Liver (tissue), 9 donors: Measurements from ENCODE around the gene HMGCL. TPM values are rescaled to one million over a fixed set of nuclear protein-coding genes. Genes with fewer than 3 reads are reported as not detected.

Experiments
- DNase-seq: peaks from one replicate; pipeline ENCODE4 v3.0.0-alpha.2; 2017; ENCODE audit warnings: low spot score
- H3K27ac ChIP-seq, 2 donors: one replicate each; pipeline ENCODE4 v1.7.0; 2013; ENCODE audit warnings: inconsistent platforms in 2 of 2, low read length in 2 of 2, control low read depth in 1 of 2, low read depth in 1 of 2, mild to moderate bottlenecking in 1 of 2
- H3K27me3 ChIP-seq, 4 donors: one replicate each; pipeline versions ENCODE4 v1.6.1 to v1.7.0; 2013; ENCODE audit warnings: low read length in 3 of 4, inconsistent platforms in 1 of 4, mild to moderate bottlenecking in 1 of 4, moderate library complexity in 1 of 4; ENCODE audit not compliant: control insufficient read depth in 4 of 4, insufficient read depth in 4 of 4
- H3K36me3 ChIP-seq, 4 donors: one replicate each; pipeline versions ENCODE4 v1.6.1 to v1.7.0; 2013; ENCODE audit warnings: low read length in 3 of 4, mild to moderate bottlenecking in 3 of 4, low read depth in 1 of 4, moderate library complexity in 1 of 4; ENCODE audit not compliant: control insufficient read depth in 4 of 4, insufficient read depth in 3 of 4
- H3K4me1 ChIP-seq, 4 donors: one replicate each; pipeline versions ENCODE4 v1.6.1 to v1.7.0; 2013; ENCODE audit warnings: low read length in 3 of 4, mild to moderate bottlenecking in 3 of 4, moderate library complexity in 1 of 4; ENCODE audit not compliant: control insufficient read depth in 4 of 4, insufficient read depth in 4 of 4
- H3K4me3 ChIP-seq, 3 donors: one replicate each; pipeline versions ENCODE4 v1.6.1 to v1.7.0; 2013; ENCODE audit warnings: low read length in 3 of 3, control low read depth in 1 of 3, low read depth in 1 of 3, mild to moderate bottlenecking in 1 of 3
- H3K9ac ChIP-seq, 2 donors: one replicate each; pipeline ENCODE4 v1.7.0; 2013; ENCODE audit warnings: low read length in 2 of 2, mild to moderate bottlenecking in 2 of 2, moderate library complexity in 2 of 2, control low read depth in 1 of 2, low read depth in 1 of 2
- H3K9me3 ChIP-seq, 4 donors: one replicate each; pipeline versions ENCODE4 v1.6.1 to v1.7.0; 2013; ENCODE audit warnings: low read length in 3 of 4; ENCODE audit not compliant: control insufficient read depth in 4 of 4
- EGR1 ChIP-seq, 2 donors: IDR thresholded peaks; 2 replicates each; pipeline ENCODE4 v1.6.1; 2016 to 2018; ENCODE audit warnings: antibody characterized with exemption in 2 of 2, low read depth in 2 of 2
- FOXA1 ChIP-seq: IDR thresholded peaks from 2 replicates; pipeline ENCODE4 v1.6.1; 2016; ENCODE audit warnings: antibody characterized with exemption
- FOXA2 ChIP-seq: IDR thresholded peaks from 2 replicates; pipeline ENCODE4 v1.6.1; 2016; ENCODE audit warnings: antibody characterized with exemption
- HNF4A ChIP-seq, 2 donors: conservative IDR thresholded peaks; 2 replicates each; pipeline ENCODE4 v1.6.1; 2016; ENCODE audit warnings: antibody characterized with exemption in 2 of 2, mild to moderate bottlenecking in 2 of 2
- HNF4G ChIP-seq: IDR thresholded peaks from 2 replicates; pipeline ENCODE4 v1.6.1; 2016; ENCODE audit warnings: antibody characterized with exemption
- JUND ChIP-seq, 2 donors: IDR thresholded peaks; 2 replicates each; pipeline ENCODE4 v1.6.1; 2016; ENCODE audit warnings: antibody characterized with exemption in 2 of 2
- MAX ChIP-seq: IDR thresholded peaks from 2 replicates; pipeline ENCODE4 v1.6.1; 2016; ENCODE audit warnings: antibody characterized with exemption
- NR2F2 ChIP-seq: IDR thresholded peaks from 2 replicates; pipeline ENCODE4 v1.6.1; 2016; ENCODE audit warnings: antibody characterized with exemption
- RAD21 ChIP-seq, 2 donors: IDR thresholded peaks; 2 replicates each; pipeline ENCODE4 v1.6.1; 2016; ENCODE audit warnings: antibody characterized with exemption in 2 of 2, mild to moderate bottlenecking in 2 of 2
- REST ChIP-seq: IDR thresholded peaks from 2 replicates; pipeline ENCODE4 v1.6.1; 2016; ENCODE audit warnings: antibody characterized with exemption, mild to moderate bottlenecking
- RXRA ChIP-seq, 2 donors: IDR thresholded peaks; 2 replicates each; pipeline ENCODE4 v1.6.1; 2017 to 2018; ENCODE audit warnings: antibody characterized with exemption in 2 of 2, mild to moderate bottlenecking in 1 of 2
- SP1 ChIP-seq: IDR thresholded peaks from 2 replicates; pipeline ENCODE4 v1.6.1; 2018; ENCODE audit warnings: antibody characterized with exemption, mild to moderate bottlenecking
- TAF1 ChIP-seq: conservative IDR thresholded peaks from 2 replicates; pipeline ENCODE4 v1.6.1; 2016; ENCODE audit warnings: antibody characterized with exemption, mild to moderate bottlenecking
- YY1 ChIP-seq: IDR thresholded peaks from 2 replicates; pipeline ENCODE4 v1.6.1; 2016; ENCODE audit warnings: antibody characterized with exemption, mild to moderate bottlenecking
- ZBTB33 ChIP-seq: IDR thresholded peaks from 2 replicates; pipeline ENCODE4 v1.6.1; 2016; ENCODE audit warnings: antibody characterized with exemption
- WGBS: extraction: QIAGEN DNeasy Blood & Tissue Kit; methylation state at CpG from one replicate; pipeline ENCODE4 v1.1.7; 2013; 5-methylcytosine and 5-hydroxymethylcytosine counted together
- polyA plus RNA-seq, 2 donors: library from polyadenylated mRNA; stranded (reverse) in 1 of 2; unstranded in 1 of 2; fragments of 200-250 nt in 1 of 2; fragments of >200 nt in 1 of 2; fragmentation: Nextera tagmentation in 1 of 2; extraction: Ambion mirVana in 1 of 2; gene quantifications; one replicate each; pipeline versions ENCODE4 v1.2.1 to v1.2.3, GENCODE V29; 2013 to 2015
- total RNA-seq, 2 donors: library from RNA; depleted of rRNA; stranded (reverse); fragments of >200 nt; gene quantifications; one replicate each; pipeline ENCODE4 v1.2.3, GENCODE V29; 2014
- TF ChIP-seq, protein P1 (sequence below): fragments of 150-350 bp; IDR thresholded peaks from 2 replicates; pipeline ENCODE4 v1.5.1; 2017; ENCODE audit warnings: improper control_type of control experiment, low read depth, low read length; ENCODE audit not compliant: missing input control
- donor health status: healthy.
- donor health status: healthy.
- donor health status: healthy.
- donor health status: healthy.
- donor health status: healthy.

HMGCL gene
- total and polyA plus RNA-seq, 4 donors = 68.2 to 198 (median 149) TPM

DNA sequence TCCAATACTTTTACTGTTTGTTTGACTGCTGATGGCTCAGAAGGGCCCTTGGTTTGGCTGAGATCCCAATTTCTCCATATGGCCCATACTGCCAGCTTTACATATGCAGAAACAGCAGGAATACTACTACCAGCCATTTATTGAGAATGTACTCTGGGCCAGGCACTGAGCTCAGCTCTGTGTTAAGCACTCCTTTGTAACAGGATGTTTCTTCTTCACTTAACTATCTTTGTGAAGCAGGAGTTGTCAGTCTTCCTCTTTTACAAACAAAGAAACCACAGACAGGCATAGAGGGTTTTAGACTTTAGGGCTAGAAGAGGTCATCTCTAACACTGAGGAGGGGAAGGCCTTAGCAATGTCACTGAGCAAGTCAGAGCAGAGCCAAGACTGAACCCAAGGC lies 8.3 kb downstream of the HMGCL start:
- H3K4me1 ChIP-seq = no peaks in the 10 kb centered on the region
- no peak overlapping the region for H3K9ac ChIP-seq
- TF ChIP-seq, protein P1, sequence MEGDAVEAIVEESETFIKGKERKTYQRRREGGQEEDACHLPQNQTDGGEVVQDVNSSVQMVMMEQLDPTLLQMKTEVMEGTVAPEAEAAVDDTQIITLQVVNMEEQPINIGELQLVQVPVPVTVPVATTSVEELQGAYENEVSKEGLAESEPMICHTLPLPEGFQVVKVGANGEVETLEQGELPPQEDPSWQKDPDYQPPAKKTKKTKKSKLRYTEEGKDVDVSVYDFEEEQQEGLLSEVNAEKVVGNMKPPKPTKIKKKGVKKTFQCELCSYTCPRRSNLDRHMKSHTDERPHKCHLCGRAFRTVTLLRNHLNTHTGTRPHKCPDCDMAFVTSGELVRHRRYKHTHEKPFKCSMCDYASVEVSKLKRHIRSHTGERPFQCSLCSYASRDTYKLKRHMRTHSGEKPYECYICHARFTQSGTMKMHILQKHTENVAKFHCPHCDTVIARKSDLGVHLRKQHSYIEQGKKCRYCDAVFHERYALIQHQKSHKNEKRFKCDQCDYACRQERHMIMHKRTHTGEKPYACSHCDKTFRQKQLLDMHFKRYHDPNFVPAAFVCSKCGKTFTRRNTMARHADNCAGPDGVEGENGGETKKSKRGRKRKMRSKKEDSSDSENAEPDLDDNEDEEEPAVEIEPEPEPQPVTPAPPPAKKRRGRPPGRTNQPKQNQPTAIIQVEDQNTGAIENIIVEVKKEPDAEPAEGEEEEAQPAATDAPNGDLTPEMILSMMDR = no peak
- TF ChIP-seq ZBTB33 = no peak
- no peak for TF ChIP-seq RAD21 (IDR thresholded peaks at IDR 0.05)
- no peak for TF ChIP-seq MAX
- TF ChIP-seq FOXA2 = no peak
- TF ChIP-seq HNF4A (conservative IDR thresholded peaks at IDR 0.05) = no peak
- no peak for TF ChIP-seq REST
- H3K27me3 ChIP-seq = no peaks in the 10 kb centered on the region
- no peak for DNase-seq
- H3K9me3 ChIP-seq = no peaks in the 10 kb centered on the region
- no peak overlapping the region for H3K4me3 ChIP-seq
- peaks cover 9 to 56% (median 46%) of the 10 kb centered on the region in 4 donors for H3K36me3 ChIP-seq
- no peak overlapping the region for H3K27ac ChIP-seq

- Histone ChIP-seq H3K9ac (no peak overlapping the region), H3K27me3 (no peaks in the 10 kb centered on the region), H3K27ac (no peak overlapping the region), H3K4me3 (no peak overlapping the region), H3K4me1 (peaks cover 0 to 3% (median 1%) of the 10 kb centered on the region in 4 donors), H3K9me3 (no peaks in the 10 kb centered on the region), H3K36me3 (peaks cover 9 to 59% (median 49%) of the 10 kb centered on the region in 4 donors)
- DNase-seq = no peak
- WGBS = 97% methylated on average over 3 of the region's 3 CpGs
- TF ChIP-seq YY1 (no peak), TAF1 (no peak), HNF4A (conservative IDR thresholded peaks at IDR 0.05) (no peak), RXRA (IDR thresholded peaks at IDR 0.05) (no peak), JUND (IDR thresholded peaks at IDR 0.05) (no peak), NR2F2 (no peak), HNF4G (no peak), MAX (no peak), REST (no peak), SP1 (no peak), FOXA2 (no peak), EGR1 (IDR thresholded peaks at IDR 0.05; ENCODE audit: low read depth in 2 of 2) (no peak), ZBTB33 (no peak), FOXA1 (no peak)
- TF ChIP-seq, protein P1 = no peak
Observed at GRCh38 chr1:23816361-23816760, 8.9 kb downstream of the HMGCL start.
